Spleen (tissue), 11 donors: ENCODE data around the gene TPST2. TPM values are rescaled to one million over a fixed set of nuclear protein-coding genes. Genes with fewer than 3 reads are reported as not detected.

ENCODE experiments used
- DNase-seq: peaks from one replicate; pipeline ENCODE4 v3.0.0-alpha.2; 2020
- H3K27ac ChIP-seq, 8 donors: fragments of 200-600 bp; sonication (generic) in 7 of 8; 1 replicate in 4 of 8; 2 replicates in 4 of 8; pipeline versions ENCODE4 v1.5.0 to v1.8.0; 2016 to 2021; ENCODE audit warnings: inconsistent platforms in 4 of 8, mild to moderate bottlenecking in 4 of 8, moderate library complexity in 1 of 8
- H3K27me3 ChIP-seq, 7 donors: fragments of 200-600 bp; sonication (generic) in 6 of 7; replicated peaks in 1 of 7; 1 replicate in 4 of 7; 2 replicates in 3 of 7; pipeline versions ENCODE4 v1.5.0 to v1.8.0; 2016 to 2021; ENCODE audit warnings: inconsistent platforms in 3 of 7, mild to moderate bottlenecking in 1 of 7
- H3K36me3 ChIP-seq, 6 donors: fragments of 200-600 bp; sonication (generic) in 5 of 6; 1 replicate in 4 of 6; 2 replicates in 2 of 6; pipeline versions ENCODE4 v1.5.0 to v1.8.0; 2016 to 2021; ENCODE audit warnings: inconsistent platforms in 2 of 6
- H3K4me1 ChIP-seq, 6 donors: fragments of 200-600 bp; sonication (generic) in 5 of 6; 1 replicate in 3 of 6; 2 replicates in 3 of 6; pipeline versions ENCODE4 v1.5.0 to v1.8.0; 2016 to 2021; ENCODE audit warnings: inconsistent platforms in 3 of 6
- H3K4me3 ChIP-seq, 8 donors: fragments of 200-600 bp; sonication (generic) in 7 of 8; 1 replicate in 4 of 8; 2 replicates in 4 of 8; pipeline versions ENCODE4 v1.5.0 to v1.8.0; 2016 to 2021; ENCODE audit warnings: inconsistent platforms in 4 of 8, mild to moderate bottlenecking in 4 of 8, moderate library complexity in 2 of 8
- H3K9me3 ChIP-seq, 8 donors: fragments of 200-600 bp; sonication (generic) in 7 of 8; 1 replicate in 4 of 8; 2 replicates in 4 of 8; pipeline versions ENCODE4 v1.5.0 to v1.8.0; 2016 to 2021; ENCODE audit warnings: inconsistent platforms in 4 of 8
- CTCF ChIP-seq, 11 experiments: fragments of 200-600 bp in 7 of 11; fragments of 450-650 bp in 4 of 11; sonication (generic) in 4 of 11; IDR thresholded peaks in 8 of 11; conservative IDR thresholded peaks in 3 of 11; 1 replicate in 7 of 11; 2 replicates in 4 of 11; pipeline versions ENCODE4 v1.4.0 to v1.8.0; 2016 to 2021; ENCODE audit warnings: antibody characterized with exemption in 11 of 11, inconsistent platforms in 4 of 11, mild to moderate bottlenecking in 1 of 11
- POLR2A ChIP-seq, 3 donors: fragments of 450-650 bp; IDR thresholded peaks; one replicate each; pipeline ENCODE4 v1.5.1; 2017; ENCODE audit warnings: antibody characterized with exemption in 3 of 3, mild to moderate bottlenecking in 1 of 3
- POLR2AphosphoS5 ChIP-seq, 3 donors: sonication (generic); formaldehyde crosslinking; IDR thresholded peaks; one replicate each; pipeline ENCODE4 v1.5.1; 2017; ENCODE audit warnings: antibody characterized with exemption in 3 of 3
- WGBS, 5 donors: extraction: QIAGEN DNeasy Blood & Tissue Kit in 3 of 5; methylation state at CpG; one replicate each; pipeline versions ENCODE4 v1.1.5 to v1.1.7; 2013 to 2018; 5-methylcytosine and 5-hydroxymethylcytosine counted together
- intact Hi-C: fragments of 100-400 bp; cut with DNase I; formaldehyde crosslinking; loops from one replicate; pipeline ENCODE4 v1.15.0; 2023; ENCODE audit warnings: low total_unique reads
- polyA plus RNA-seq, 3 donors: library from polyadenylated mRNA; stranded (reverse); fragments of 200-250 nt; gene quantifications; one replicate each; pipeline ENCODE4 v1.2.1, GENCODE V29; 2013
- total RNA-seq, 7 donors: library from RNA; depleted of rRNA in 3 of 7; stranded (reverse); fragments of >200 nt in 3 of 7; fragmentation: NEBNext Ultra II Directional in 4 of 7; extraction: Animal tissue kit (Norgen Biotek cat#: 25700) in 4 of 7; gene quantifications; one replicate each; pipeline versions ENCODE4 v1.1.0 to v1.2.1, GENCODE V29; 2016 to 2021
- donor health status: healthy with polysubstance abuse.
- donor health status: DM: no; HTN: no; CAD: no; lungs with moderate emphysema.
- donor health status: DM: no; HTN: no; CAD: no.
- donor health status: Bipolar disorder and iron deficiency.
- donor health status: healthy.
- donor health status: DM: no; HTN: no; CAD: no.
- donor health status: DM: yes; HTN: yes; CAD: no.

Gene TPST2
- total and polyA plus RNA-seq, 10 donors, result 14.6 to 119 (median 54.3) TPM

- intact Hi-C loops, result no loop called here
- Histone ChIP-seq H3K27ac (peak overlapping the region in 2 of 8 donors; percentile 43 to 50), H3K36me3 (no peaks in the 10 kb centered on the region), H3K9me3 (no peaks in the 10 kb centered on the region), H3K27me3 (no peaks in the 10 kb centered on the region), H3K4me1 (peaks cover 9 to 64% (median 43%) of the 10 kb centered on the region in 6 donors), H3K4me3 (no peak overlapping the region)
- no peak for TF ChIP-seq CTCF (IDR thresholded peaks at IDR 0.05 in 8 of 11, conservative IDR thresholded peaks at IDR 0.05 in 3 of 11)
- no peak for TF ChIP-seq POLR2A (IDR thresholded peaks at IDR 0.05)
- TF ChIP-seq POLR2AphosphoS5 (IDR thresholded peaks at IDR 0.05), result no peak
- DNase-seq, result peak; percentile 48
- WGBS, 5 donors, result 82 to 90% (median 84%) methylated on average over 8 of the region's 8 CpGs
These were observed 28.5 kb upstream of the TPST2 start for GRCh38 chr22:26618455-26618854.

GRCh38 chr22:26617271-26618199 is 27.6 kb upstream of the TPST2 start, which contains the start of gene CRYBB1:
Gene CRYBB1 (minus strand): TSS chr22:26618027. CDS start chr22:26616319, 1,708 bp downstream.
- 52 to 61% (median 56%) methylated on average over 7 of the region's 7 CpGs for WGBS, 5 donors
- Histone ChIP-seq H3K36me3 (no peaks in the 10 kb centered on the region), H3K9me3 (no peaks in the 10 kb centered on the region), H3K27ac (peak within 1 kb of the TSS in 4 of 8 donors; percentile 21 to 56 (median 46)), H3K4me3 (no peak within 1 kb of the TSS), H3K4me1 (peaks cover 9 to 67% (median 43%) of the 10 kb centered on the region in 6 donors), H3K27me3 (no peaks in the 10 kb centered on the region)
- intact Hi-C loops, result no loop called here
- TF ChIP-seq CTCF (IDR thresholded peaks at IDR 0.05 in 8 of 11, conservative IDR thresholded peaks at IDR 0.05 in 3 of 11) (no peak), POLR2AphosphoS5 (IDR thresholded peaks at IDR 0.05) (peak in 2 of 3 donors; percentile 8 to 42)
- DNase-seq, result peak; percentile 77

GRCh38 chr22:26616650-26617049 is 26.7 kb upstream of the TPST2 start:
- 75 to 89% (median 87%) methylated on average over 2 of the region's 2 CpGs for WGBS, 5 donors
- Histone ChIP-seq H3K27ac (no peak overlapping the region), H3K4me3 (no peak overlapping the region), H3K36me3 (no peaks in the 10 kb centered on the region), H3K27me3 (no peaks in the 10 kb centered on the region), H3K4me1 (peaks cover 9 to 67% (median 43%) of the 10 kb centered on the region in 6 donors), H3K9me3 (no peaks in the 10 kb centered on the region)
- intact Hi-C loops, result no loop called here
- peak; percentile 15 for DNase-seq
- TF ChIP-seq POLR2AphosphoS5 (IDR thresholded peaks at IDR 0.05) (no peak), CTCF (IDR thresholded peaks at IDR 0.05 in 8 of 11, conservative IDR thresholded peaks at IDR 0.05 in 3 of 11) (no peak), POLR2A (IDR thresholded peaks at IDR 0.05) (no peak)

GRCh38 chr22:26615830-26616435 is 26.0 kb upstream of the TPST2 start:
- Histone ChIP-seq H3K36me3 (no peaks in the 10 kb centered on the region), H3K27ac (peak overlapping the region in 1 of 8 donors; percentile 28), H3K4me3 (no peak overlapping the region), H3K9me3 (no peaks in the 10 kb centered on the region), H3K4me1 (peaks cover 9 to 70% (median 43%) of the 10 kb centered on the region in 6 donors), H3K27me3 (no peaks in the 10 kb centered on the region)
- TF ChIP-seq POLR2A (IDR thresholded peaks at IDR 0.05) (no peak), POLR2AphosphoS5 (IDR thresholded peaks at IDR 0.05) (no peak), CTCF (IDR thresholded peaks at IDR 0.05 in 8 of 11, conservative IDR thresholded peaks at IDR 0.05 in 3 of 11) (no peak)
- WGBS, 5 donors, result 74 to 79% (median 77%) methylated on average over 11 of the region's 11 CpGs
- DNase-seq, result peak; percentile 72
- intact Hi-C loops, result no loop called here
